Colonic mucosa (tissue), 4 donors: Measurements from ENCODE around the gene LIN28B. TPM values are rescaled to one million over a fixed set of nuclear protein-coding genes. Genes with fewer than 3 reads are reported as not detected.

Source experiments
- DNase-seq: peaks from one replicate; pipeline ENCODE4 v3.0.0-alpha.2; 2020
- H3K27ac ChIP-seq: fragments of 200-600 bp; one replicate; pipeline ENCODE4 v1.8.0; 2021
- H3K27me3 ChIP-seq: fragments of 200-600 bp; one replicate; pipeline ENCODE4 v1.8.0; 2021
- H3K36me3 ChIP-seq: fragments of 200-600 bp; one replicate; pipeline ENCODE4 v1.8.0; 2021
- H3K4me1 ChIP-seq: fragments of 200-600 bp; one replicate; pipeline ENCODE4 v1.8.0; 2021; ENCODE audit warnings: mild to moderate bottlenecking
- H3K4me3 ChIP-seq: fragments of 200-600 bp; one replicate; pipeline ENCODE4 v1.8.0; 2021
- H3K9ac ChIP-seq, 2 donors: one replicate each; pipeline ENCODE4 v1.7.0; 2013; ENCODE audit warnings: control low read depth in 2 of 2, low read depth in 2 of 2, low read length in 2 of 2
- H3K9me3 ChIP-seq: fragments of 200-600 bp; one replicate; pipeline ENCODE4 v1.8.0; 2021
- intact Hi-C: fragments of 100-400 bp; cut with DNase I; formaldehyde crosslinking; loops from one replicate; pipeline ENCODE4 v1.14.1; 2022
- total RNA-seq, 2 donors: library from RNA; stranded (reverse); fragmentation: NEBNext Ultra II Directional in 1 of 2; extraction: Animal tissue kit (Norgen Biotek cat#: 25700) in 1 of 2; gene quantifications; one replicate each; pipeline ENCODE4 v1.2.1, GENCODE V29; 2021
- TF ChIP-seq, protein P1 (sequence below): fragments of 200-600 bp; IDR thresholded peaks from one replicate; pipeline ENCODE4 v1.8.0; 2022; ENCODE audit warnings: antibody characterized with exemption, mild to moderate bottlenecking
- donor health status: healthy.
- donor health status: DM: no; HTN: no; CAD: no.
- donor health status: DM: no; HTN: no; CAD: no.

Gene LIN28B
- total RNA-seq, 2 donors from 2014 or later, result 0.12 TPM; not detected in 1

DNA sequence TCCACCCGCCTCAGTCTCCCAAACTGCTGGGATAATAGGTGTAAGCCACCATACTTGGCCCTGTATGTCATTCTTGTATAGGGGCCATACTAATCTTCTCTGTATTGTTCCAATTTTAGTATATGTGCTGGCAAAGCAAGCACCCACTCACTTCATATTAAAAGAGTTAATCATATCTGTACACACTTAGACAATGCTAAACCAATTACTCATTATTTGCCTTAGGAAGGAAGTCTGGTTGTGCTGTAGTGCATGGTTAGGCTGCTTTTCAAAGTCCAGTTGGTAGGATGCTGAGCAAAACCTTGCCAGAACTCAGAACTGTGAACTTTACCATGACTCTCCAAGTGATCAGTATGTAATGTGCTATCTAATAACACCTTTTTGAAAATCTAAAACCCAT lies 88.6 kb downstream of the LIN28B start:
- TF ChIP-seq, protein P1, sequence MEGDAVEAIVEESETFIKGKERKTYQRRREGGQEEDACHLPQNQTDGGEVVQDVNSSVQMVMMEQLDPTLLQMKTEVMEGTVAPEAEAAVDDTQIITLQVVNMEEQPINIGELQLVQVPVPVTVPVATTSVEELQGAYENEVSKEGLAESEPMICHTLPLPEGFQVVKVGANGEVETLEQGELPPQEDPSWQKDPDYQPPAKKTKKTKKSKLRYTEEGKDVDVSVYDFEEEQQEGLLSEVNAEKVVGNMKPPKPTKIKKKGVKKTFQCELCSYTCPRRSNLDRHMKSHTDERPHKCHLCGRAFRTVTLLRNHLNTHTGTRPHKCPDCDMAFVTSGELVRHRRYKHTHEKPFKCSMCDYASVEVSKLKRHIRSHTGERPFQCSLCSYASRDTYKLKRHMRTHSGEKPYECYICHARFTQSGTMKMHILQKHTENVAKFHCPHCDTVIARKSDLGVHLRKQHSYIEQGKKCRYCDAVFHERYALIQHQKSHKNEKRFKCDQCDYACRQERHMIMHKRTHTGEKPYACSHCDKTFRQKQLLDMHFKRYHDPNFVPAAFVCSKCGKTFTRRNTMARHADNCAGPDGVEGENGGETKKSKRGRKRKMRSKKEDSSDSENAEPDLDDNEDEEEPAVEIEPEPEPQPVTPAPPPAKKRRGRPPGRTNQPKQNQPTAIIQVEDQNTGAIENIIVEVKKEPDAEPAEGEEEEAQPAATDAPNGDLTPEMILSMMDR, result no peak
- Histone ChIP-seq H3K27ac (no peak overlapping the region), H3K4me1 (no peaks in the 10 kb centered on the region), H3K9me3 (no peaks in the 10 kb centered on the region), H3K4me3 (no peak overlapping the region), H3K9ac (no peak overlapping the region), H3K36me3 (no peaks in the 10 kb centered on the region), H3K27me3 (no peaks in the 10 kb centered on the region)
- intact Hi-C loops, result no loop called here
- DNase-seq, result no peak

DNA sequence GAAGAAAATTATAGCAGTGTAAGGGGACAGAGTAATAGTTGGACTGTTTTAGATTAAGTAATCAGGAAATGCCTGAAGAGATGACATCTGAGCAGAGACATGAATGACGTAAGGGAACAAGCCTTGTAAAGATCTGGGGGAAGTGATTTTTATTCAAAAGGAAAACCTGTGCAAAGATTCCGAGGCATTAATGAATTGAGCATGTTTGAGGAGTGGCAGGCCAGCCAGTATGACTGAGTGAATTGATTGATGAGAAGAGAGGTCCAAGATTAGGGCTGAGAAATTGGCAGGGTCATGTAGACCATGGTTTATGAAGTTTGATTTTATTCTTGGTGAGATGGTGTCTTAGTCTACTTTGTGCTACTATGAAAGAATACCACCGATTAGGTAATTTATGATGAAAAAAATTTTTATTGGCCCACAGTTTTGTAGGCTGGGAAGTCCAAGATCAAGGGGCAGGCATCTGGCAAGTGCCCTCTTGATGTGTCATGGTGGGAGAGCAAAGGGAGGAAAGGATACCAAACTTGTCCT lies 95.1 kb downstream of the LIN28B start:
- no peak overlapping the region for H3K27ac ChIP-seq
- TF ChIP-seq, protein P1, result no peak
- H3K4me3 ChIP-seq, result no peak overlapping the region
- no peaks in the 10 kb centered on the region for H3K4me1 ChIP-seq
- no peaks in the 10 kb centered on the region for H3K36me3 ChIP-seq
- no peaks in the 10 kb centered on the region for H3K27me3 ChIP-seq
- no peak for DNase-seq
- no peak overlapping the region for H3K9ac ChIP-seq
- H3K9me3 ChIP-seq, result no peaks in the 10 kb centered on the region
- intact Hi-C loops, result no loop called here

DNA sequence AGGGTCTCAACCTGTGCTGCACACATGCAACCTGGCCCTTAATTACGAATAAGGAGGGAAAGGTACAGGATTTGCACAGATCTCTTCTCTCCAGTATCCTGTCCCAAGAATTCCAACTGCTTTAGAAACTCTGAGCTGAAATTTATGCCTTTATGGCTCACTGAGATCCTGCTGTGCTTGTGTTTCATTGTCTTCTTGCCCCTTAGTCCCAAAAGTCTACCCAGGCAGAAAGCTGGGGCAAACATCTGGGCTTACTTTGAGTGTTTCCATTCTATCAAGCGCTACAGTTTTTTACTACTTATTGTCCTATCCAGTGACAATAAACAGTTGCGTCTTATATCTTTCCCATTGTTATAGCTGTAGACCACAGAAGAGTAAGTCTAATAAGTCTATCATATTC lies 99.7 kb downstream of the LIN28B start:
- H3K36me3 ChIP-seq, result no peaks in the 10 kb centered on the region
- no peaks in the 10 kb centered on the region for H3K27me3 ChIP-seq
- no peak overlapping the region for H3K4me3 ChIP-seq
- TF ChIP-seq, protein P1, result no peak
- no peak for DNase-seq
- intact Hi-C loops, result no loop called here
- H3K9ac ChIP-seq, result no peak overlapping the region
- no peaks in the 10 kb centered on the region for H3K4me1 ChIP-seq
- no peaks in the 10 kb centered on the region for H3K9me3 ChIP-seq
- H3K27ac ChIP-seq, result no peak overlapping the region

DNA sequence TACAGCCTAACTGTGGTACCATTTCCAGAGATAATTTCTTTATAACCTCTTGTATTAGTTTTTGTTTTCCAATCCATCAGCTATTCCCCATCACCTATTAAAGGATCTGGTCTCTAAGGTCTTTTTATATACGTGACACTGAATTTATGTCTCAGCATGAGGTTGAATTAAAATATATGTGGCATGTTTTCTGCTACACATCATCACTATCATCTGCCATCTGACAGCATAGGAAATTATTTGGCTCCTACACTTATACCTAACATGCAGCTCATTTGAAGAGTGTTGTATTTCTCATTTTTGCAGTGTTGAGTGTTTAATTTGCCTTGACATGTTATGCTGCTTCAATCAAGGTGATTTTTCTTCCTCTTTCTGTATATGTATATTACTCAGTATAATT lies 100.3 kb downstream of the LIN28B start:
- Histone ChIP-seq H3K9me3 (no peaks in the 10 kb centered on the region), H3K4me1 (no peaks in the 10 kb centered on the region), H3K27me3 (no peaks in the 10 kb centered on the region), H3K4me3 (no peak overlapping the region), H3K36me3 (no peaks in the 10 kb centered on the region), H3K27ac (no peak overlapping the region), H3K9ac (no peak overlapping the region)
- intact Hi-C loops, result no loop called here
- no peak for DNase-seq
- TF ChIP-seq, protein P1, result no peak

DNA sequence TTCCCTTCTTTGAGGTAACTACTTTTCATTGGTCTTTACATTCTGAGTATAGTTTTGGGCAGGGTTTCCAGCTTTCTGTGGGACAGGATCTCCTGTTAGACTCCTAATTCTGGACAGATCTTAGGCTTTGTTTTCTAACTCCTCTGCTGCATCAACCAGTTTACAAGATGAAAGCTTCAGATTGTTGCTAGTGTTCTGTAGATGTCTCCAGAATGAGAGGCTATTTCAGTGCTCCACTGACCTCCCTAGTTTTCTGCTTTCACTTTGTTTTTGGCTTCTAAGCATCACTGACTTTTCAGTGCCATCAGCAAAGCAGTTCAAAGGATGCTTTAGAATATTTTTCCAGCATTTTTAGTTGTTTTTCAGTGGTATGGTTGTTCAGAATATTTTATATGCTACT lies 101.4 kb downstream of the LIN28B start:
- H3K9me3 ChIP-seq, result no peaks in the 10 kb centered on the region
- intact Hi-C loops, result no loop called here
- H3K36me3 ChIP-seq, result no peaks in the 10 kb centered on the region
- no peaks in the 10 kb centered on the region for H3K27me3 ChIP-seq
- H3K27ac ChIP-seq, result no peak overlapping the region
- TF ChIP-seq, protein P1, result no peak
- H3K9ac ChIP-seq, result no peak overlapping the region
- H3K4me3 ChIP-seq, result no peak overlapping the region
- no peak for DNase-seq
- no peaks in the 10 kb centered on the region for H3K4me1 ChIP-seq
